BLaER1 treated with 17β-estradiol and CSF1 and Interleukin-3, amounts not matched to agents 10 nM and 100 nM (cell line): ENCODE results near the gene PEX13.

Source experiments
- H3K27ac ChIP-seq, 11 experiments: shearing (Covaris generic); formaldehyde crosslinking; 2 replicates each; pipeline ENCODE4 v1.8.1; 2022
- H3K27me3 ChIP-seq, 11 experiments: shearing (Covaris generic); formaldehyde crosslinking; 2 replicates each; pipeline ENCODE4 v1.8.1; 2022
- H3K36me3 ChIP-seq, 11 experiments: shearing (Covaris generic); formaldehyde crosslinking; 2 replicates each; pipeline ENCODE4 v1.8.1; 2022
- H3K4me1 ChIP-seq, 10 experiments: shearing (Covaris generic); formaldehyde crosslinking; 2 replicates each; pipeline ENCODE4 v1.8.1; 2022
- H3K4me2 ChIP-seq, 11 experiments: shearing (Covaris generic); formaldehyde crosslinking; 2 replicates each; pipeline ENCODE4 v1.8.1; 2022
- H3K4me3 ChIP-seq, 10 experiments: shearing (Covaris generic); formaldehyde crosslinking; 2 replicates each; pipeline ENCODE4 v1.8.1; 2022
- H3K9ac ChIP-seq, 11 experiments: shearing (Covaris generic); formaldehyde crosslinking; 2 replicates each; pipeline ENCODE4 v1.8.1; 2022
- H3K9me3 ChIP-seq, 11 experiments: shearing (Covaris generic); formaldehyde crosslinking; replicated peaks in 1 of 11; 2 replicates each; pipeline ENCODE4 v1.8.1; 2022
- H4K20me1 ChIP-seq, 11 experiments: shearing (Covaris generic); formaldehyde crosslinking; 2 replicates each; pipeline ENCODE4 v1.8.1; 2022
- Cebpa-rat ChIP-seq, 11 experiments: shearing (Covaris generic); IDR thresholded peaks; 2 replicates each; pipeline ENCODE4 v1.8.1; 2022

Gene PEX13

GRCh38 chr2:61017556-61018317, at the start of gene PEX13, which contains the start of gene PUS10:
Gene PEX13 (plus strand): TSS chr2:61017720. CDS start chr2:61017760, 40 bp downstream.
Gene PUS10 (minus strand): TSS chr2:61018255. CDS start chr2:61011890, 6,365 bp downstream.
- peak within 1 kb of the TSS; percentile 81 to 94 (median 86) for H3K4me2 ChIP-seq
- H3K4me3 ChIP-seq, result peak within 1 kb of the TSS; percentile 80 to 97 (median 88)
- no peaks in the 10 kb centered on the region for H3K27me3 ChIP-seq
- H3K4me1 ChIP-seq, result peaks cover 13 to 57% (median 27%) of the 10 kb centered on the region in 10 experiments
- H3K27ac ChIP-seq, result peak within 1 kb of the TSS; percentile 76 to 95 (median 88)
- peaks cover 0 to 20% (median 16%) of the 10 kb centered on the region in 11 experiments; a peak in 17 of 22 replicates for H3K9me3 ChIP-seq
- H4K20me1 ChIP-seq, result peaks cover 0 to 33% (median 10%) of the 10 kb centered on the region in 11 experiments; a peak in 12 of 22 replicates
- peaks cover 22 to 30% (median 25%) of the 10 kb centered on the region in 11 experiments for H3K36me3 ChIP-seq
- H3K9ac ChIP-seq, result peak within 1 kb of the TSS; percentile 78 to 94 (median 89)
- no peak; a peak in 1 of 22 replicates for TF ChIP-seq Cebpa-rat (IDR thresholded peaks at IDR 0.05)

DNA sequence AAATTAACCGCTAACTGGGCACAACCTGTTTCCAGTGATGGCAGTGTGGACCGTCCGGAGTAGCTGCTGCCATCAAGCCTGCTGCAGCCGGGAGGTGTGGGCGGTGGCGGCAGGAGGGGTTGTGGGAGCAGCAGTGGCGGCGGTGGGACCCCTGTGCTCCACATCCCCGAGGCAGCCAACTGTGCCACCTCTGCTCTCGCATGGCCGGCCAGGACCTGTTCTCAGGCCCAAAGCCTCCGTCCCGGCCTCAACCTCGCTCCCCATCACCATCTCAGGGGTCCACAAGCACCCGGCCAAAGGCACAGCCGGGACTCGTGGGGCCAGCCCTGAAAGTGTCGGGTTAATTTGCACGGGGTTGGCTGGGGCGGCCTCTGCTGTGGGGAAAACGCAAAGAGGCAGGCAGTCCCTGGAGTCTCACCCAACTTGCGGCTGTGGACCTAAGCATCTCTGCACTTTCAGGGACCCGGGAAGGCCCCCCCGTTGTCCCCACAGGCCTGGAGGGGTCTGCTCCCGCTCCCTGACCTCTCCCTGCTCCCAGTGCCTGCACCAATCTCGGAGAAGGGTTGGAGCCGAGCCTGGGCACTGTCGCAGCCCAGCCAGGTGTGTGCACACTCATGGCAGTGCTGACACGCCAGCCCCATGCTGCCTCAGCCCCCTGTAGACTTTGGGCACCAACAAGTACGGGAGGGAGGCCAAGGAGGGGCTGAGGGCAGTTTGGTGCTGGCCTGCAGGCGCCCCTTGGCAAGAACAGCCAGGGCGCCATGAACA, 44.4 kb upstream of the PEX13 start:
- no peak for TF ChIP-seq Cebpa-rat (IDR thresholded peaks at IDR 0.05)
- Histone ChIP-seq H4K20me1 (no peaks in the 10 kb centered on the region), H3K9ac (no peak overlapping the region), H3K4me3 (no peak overlapping the region), H3K4me1 (peaks cover 0 to 6% (median 0%) of the 10 kb centered on the region in 10 experiments; a peak in 5 of 20 replicates), H3K36me3 (peaks cover 0 to 15% (median 0%) of the 10 kb centered on the region in 11 experiments; a peak in 3 of 22 replicates), H3K4me2 (no peak overlapping the region), H3K9me3 (peaks cover 0 to 15% (median 0%) of the 10 kb centered on the region in 11 experiments; a peak in 2 of 22 replicates), H3K27me3 (no peaks in the 10 kb centered on the region), H3K27ac (no peak overlapping the region)

GRCh38 chr2:60973705-60974104, 43.8 kb upstream of the PEX13 start:
- peaks cover 0 to 15% (median 0%) of the 10 kb centered on the region in 11 experiments; a peak in 2 of 22 replicates for H3K9me3 ChIP-seq
- peaks cover 0 to 15% (median 0%) of the 10 kb centered on the region in 11 experiments; a peak in 3 of 22 replicates for H3K36me3 ChIP-seq
- H3K27me3 ChIP-seq, result no peaks in the 10 kb centered on the region
- H3K4me3 ChIP-seq, result no peak overlapping the region
- H3K4me2 ChIP-seq, result no peak overlapping the region
- H3K9ac ChIP-seq, result no peak overlapping the region
- no peaks in the 10 kb centered on the region for H4K20me1 ChIP-seq
- peaks cover 0 to 7% (median 0%) of the 10 kb centered on the region in 10 experiments; a peak in 5 of 20 replicates for H3K4me1 ChIP-seq
- H3K27ac ChIP-seq, result no peak overlapping the region
- TF ChIP-seq Cebpa-rat (IDR thresholded peaks at IDR 0.05), result no peak

DNA sequence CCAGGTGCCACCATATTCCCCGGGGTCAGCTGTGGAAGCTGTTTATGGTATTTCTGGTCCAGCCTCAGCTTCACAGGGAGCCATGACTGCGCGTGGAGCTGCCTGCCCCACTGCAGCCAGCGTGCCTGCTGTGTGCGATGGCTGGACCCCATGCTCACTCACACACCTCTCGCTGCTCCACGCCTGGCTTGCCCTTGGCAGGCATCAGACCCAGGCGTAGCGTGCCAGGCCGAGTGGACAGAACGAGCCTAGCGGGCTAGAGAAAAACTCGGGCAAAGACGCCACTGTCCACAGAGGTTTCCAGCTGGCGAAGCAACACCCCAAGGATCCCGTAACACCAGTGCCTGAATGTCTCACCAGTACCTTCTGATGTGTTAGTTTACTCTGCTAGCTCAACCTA, 42.9 kb upstream of the PEX13 start:
- no peak for TF ChIP-seq Cebpa-rat (IDR thresholded peaks at IDR 0.05)
- no peak overlapping the region for H3K4me2 ChIP-seq
- peaks cover 0 to 15% (median 0%) of the 10 kb centered on the region in 11 experiments; a peak in 3 of 22 replicates for H3K36me3 ChIP-seq
- peaks cover 0 to 16% (median 7%) of the 10 kb centered on the region in 10 experiments; a peak in 14 of 20 replicates for H3K4me1 ChIP-seq
- H3K9ac ChIP-seq, result no peak overlapping the region
- H3K27ac ChIP-seq, result no peak overlapping the region
- no peak overlapping the region for H3K4me3 ChIP-seq
- H4K20me1 ChIP-seq, result no peaks in the 10 kb centered on the region
- peaks cover 0 to 15% (median 0%) of the 10 kb centered on the region in 11 experiments; a peak in 2 of 22 replicates for H3K9me3 ChIP-seq
- no peaks in the 10 kb centered on the region for H3K27me3 ChIP-seq

DNA sequence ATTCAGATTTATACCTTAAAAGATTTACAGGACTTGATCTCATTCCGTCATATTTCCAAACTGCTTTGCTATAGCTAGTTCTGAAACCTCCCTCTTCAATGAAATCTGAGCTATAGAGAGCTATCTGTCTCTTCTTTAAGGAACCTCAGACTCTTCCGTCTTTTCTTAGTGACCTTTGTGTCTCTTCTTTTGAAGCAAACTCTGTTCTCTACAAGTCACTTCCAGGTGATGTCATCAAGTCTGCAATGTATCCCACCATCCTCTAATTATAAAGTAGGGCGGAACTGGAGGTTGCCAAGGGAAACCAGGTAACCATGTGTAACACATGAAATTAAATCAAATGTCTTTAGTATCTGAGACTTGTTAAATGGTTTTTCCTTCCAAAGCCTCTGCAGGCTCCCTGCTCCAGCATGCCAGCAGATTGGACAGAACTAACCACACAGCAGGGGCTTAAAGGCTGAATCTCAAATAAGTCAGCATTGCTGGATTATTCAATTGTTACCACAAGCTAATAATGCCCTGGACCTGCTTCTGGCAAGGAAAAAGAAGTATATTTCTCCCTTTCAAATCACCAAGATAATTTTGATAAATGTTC, 41.2 kb upstream of the PEX13 start:
- no peak for TF ChIP-seq Cebpa-rat (IDR thresholded peaks at IDR 0.05)
- Histone ChIP-seq H3K4me3 (no peak overlapping the region), H3K4me1 (peaks cover 0 to 22% (median 9%) of the 10 kb centered on the region in 10 experiments; a peak in 14 of 20 replicates), H3K27me3 (no peaks in the 10 kb centered on the region), H3K4me2 (no peak overlapping the region), H3K9me3 (peaks cover 0 to 15% (median 0%) of the 10 kb centered on the region in 11 experiments; a peak in 2 of 22 replicates), H3K27ac (no peak overlapping the region), H3K36me3 (peaks cover 0 to 15% (median 0%) of the 10 kb centered on the region in 11 experiments; a peak in 3 of 22 replicates), H4K20me1 (no peaks in the 10 kb centered on the region), H3K9ac (no peak overlapping the region)

DNA sequence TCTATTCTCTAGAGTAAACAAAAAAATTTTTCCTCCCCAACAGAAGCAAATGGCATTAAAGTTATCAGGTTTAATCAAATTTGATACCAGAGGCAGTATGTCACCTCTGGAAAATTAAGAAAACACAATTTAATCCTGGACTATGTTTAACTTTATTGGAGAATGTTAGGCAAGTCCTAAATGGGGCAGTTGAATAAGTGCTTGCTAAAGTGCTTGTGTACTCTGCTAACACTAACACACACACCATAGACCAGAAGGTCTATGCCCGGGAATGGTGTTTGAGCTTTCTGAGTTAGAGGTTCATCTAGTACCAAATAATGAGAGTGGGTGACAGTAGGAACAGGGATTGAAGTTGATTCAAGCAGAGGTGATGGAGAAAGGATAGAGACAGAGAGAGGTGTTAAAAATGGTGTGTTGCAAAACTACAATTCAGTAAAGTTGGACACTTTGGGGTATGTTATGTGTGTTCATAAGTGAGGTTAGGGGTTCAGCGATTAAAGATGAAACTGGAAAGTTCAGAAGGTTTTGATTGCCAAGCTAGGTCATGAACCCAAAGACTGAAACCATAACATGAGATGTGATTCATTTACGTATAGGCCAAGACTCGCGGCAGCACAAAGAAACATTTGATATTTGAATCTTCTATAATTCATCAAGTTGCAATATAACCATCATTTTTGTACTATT, 40.5 kb upstream of the PEX13 start:
- H4K20me1 ChIP-seq, result no peaks in the 10 kb centered on the region
- no peak overlapping the region for H3K9ac ChIP-seq
- no peaks in the 10 kb centered on the region for H3K27me3 ChIP-seq
- peaks cover 0 to 15% (median 0%) of the 10 kb centered on the region in 11 experiments; a peak in 3 of 22 replicates for H3K36me3 ChIP-seq
- no peak overlapping the region for H3K4me2 ChIP-seq
- no peak overlapping the region for H3K27ac ChIP-seq
- H3K4me3 ChIP-seq, result no peak overlapping the region
- no peak for TF ChIP-seq Cebpa-rat (IDR thresholded peaks at IDR 0.05)
- H3K9me3 ChIP-seq, result peaks cover 0 to 15% (median 0%) of the 10 kb centered on the region in 11 experiments; a peak in 2 of 22 replicates
- peaks cover 0 to 18% (median 9%) of the 10 kb centered on the region in 10 experiments; a peak in 14 of 20 replicates for H3K4me1 ChIP-seq

DNA sequence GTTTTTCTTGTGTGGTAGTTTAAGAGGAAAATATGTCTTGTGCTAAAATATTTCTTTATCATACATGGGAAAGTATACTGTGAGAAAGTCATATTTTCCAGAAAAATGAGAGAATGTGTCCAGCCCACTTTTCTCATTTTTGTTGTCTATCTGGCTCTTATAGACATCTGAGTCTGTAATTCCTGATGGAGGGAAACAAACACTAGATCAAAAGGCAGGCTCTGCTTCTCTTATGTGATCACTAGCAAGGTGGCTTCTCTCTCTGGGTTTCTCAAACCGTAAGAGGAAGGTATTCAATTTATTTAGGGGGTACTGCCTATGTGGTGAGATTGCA, 40.0 kb upstream of the PEX13 start:
- Histone ChIP-seq H3K36me3 (peaks cover 0 to 15% (median 0%) of the 10 kb centered on the region in 11 experiments; a peak in 3 of 22 replicates), H3K4me1 (peaks cover 0 to 18% (median 9%) of the 10 kb centered on the region in 10 experiments; a peak in 14 of 20 replicates), H3K27ac (no peak overlapping the region), H3K4me3 (no peak overlapping the region), H3K9me3 (peaks cover 0 to 15% (median 0%) of the 10 kb centered on the region in 11 experiments; a peak in 2 of 22 replicates), H4K20me1 (no peaks in the 10 kb centered on the region), H3K27me3 (no peaks in the 10 kb centered on the region), H3K4me2 (no peak overlapping the region), H3K9ac (no peak overlapping the region)
- no peak for TF ChIP-seq Cebpa-rat (IDR thresholded peaks at IDR 0.05)

GRCh38 chr2:60979231-60979630, 38.3 kb upstream of the PEX13 start:
- Histone ChIP-seq H3K27ac (no peak overlapping the region), H3K4me2 (peak overlapping the region in 7 of 11 experiments; percentile 6 to 63 (median 55); a peak in 12 of 22 replicates), H4K20me1 (no peaks in the 10 kb centered on the region), H3K36me3 (peaks cover 0 to 6% (median 0%) of the 10 kb centered on the region in 11 experiments; a peak in 1 of 22 replicates), H3K4me3 (no peak overlapping the region), H3K4me1 (peaks cover 0 to 21% (median 9%) of the 10 kb centered on the region in 10 experiments; a peak in 14 of 20 replicates), H3K9ac (no peak overlapping the region), H3K9me3 (no peaks in the 10 kb centered on the region; a peak in 1 of 22 replicates), H3K27me3 (no peaks in the 10 kb centered on the region)
- TF ChIP-seq Cebpa-rat (IDR thresholded peaks at IDR 0.05), result no peak
